Measurements from ENCODE around the gene MYBPC1. TPM values are rescaled to one million over a fixed set of nuclear protein-coding genes. Genes with fewer than 3 reads are reported as not detected.

MYBPC1 gene
- total RNA-seq, 4 donors from 2014 or later = 0.13 to 1.6 TPM; not detected in 2

DNA sequence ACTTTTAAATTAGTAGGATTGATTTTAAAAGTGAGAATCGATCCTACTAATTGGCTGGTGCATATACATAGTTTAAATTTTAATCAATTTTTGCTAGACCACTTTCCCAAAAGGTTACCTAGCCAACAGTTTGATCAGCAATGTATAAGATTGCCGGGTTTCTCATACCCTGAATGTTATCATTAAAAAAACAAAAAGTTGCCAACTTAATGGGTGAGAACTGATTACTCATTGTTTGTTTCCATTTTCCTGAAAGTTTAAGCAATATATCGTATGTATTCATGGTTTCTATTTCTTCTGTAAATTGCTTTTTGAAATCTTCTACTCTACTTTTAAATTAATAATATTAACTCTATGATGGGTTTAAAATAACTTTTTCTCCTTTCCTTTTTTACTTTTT, 4.4 kb upstream of the MYBPC1 start:
- intact Hi-C loops (cut with DNase I) = no loop called here
- H3K27me3 ChIP-seq = no peaks in the 10 kb centered on the region
- H3K9me3 ChIP-seq = no peaks in the 10 kb centered on the region
- H3K27ac ChIP-seq = no peak overlapping the region
- no peak overlapping the region for H3K4me3 ChIP-seq (replicated peaks in 1 of 3)
- no peak for DNase-seq
- no peaks in the 10 kb centered on the region for H3K36me3 ChIP-seq
- no peak for TF ChIP-seq POLR2A (IDR thresholded peaks at IDR 0.05)
- TF ChIP-seq, protein P1, sequence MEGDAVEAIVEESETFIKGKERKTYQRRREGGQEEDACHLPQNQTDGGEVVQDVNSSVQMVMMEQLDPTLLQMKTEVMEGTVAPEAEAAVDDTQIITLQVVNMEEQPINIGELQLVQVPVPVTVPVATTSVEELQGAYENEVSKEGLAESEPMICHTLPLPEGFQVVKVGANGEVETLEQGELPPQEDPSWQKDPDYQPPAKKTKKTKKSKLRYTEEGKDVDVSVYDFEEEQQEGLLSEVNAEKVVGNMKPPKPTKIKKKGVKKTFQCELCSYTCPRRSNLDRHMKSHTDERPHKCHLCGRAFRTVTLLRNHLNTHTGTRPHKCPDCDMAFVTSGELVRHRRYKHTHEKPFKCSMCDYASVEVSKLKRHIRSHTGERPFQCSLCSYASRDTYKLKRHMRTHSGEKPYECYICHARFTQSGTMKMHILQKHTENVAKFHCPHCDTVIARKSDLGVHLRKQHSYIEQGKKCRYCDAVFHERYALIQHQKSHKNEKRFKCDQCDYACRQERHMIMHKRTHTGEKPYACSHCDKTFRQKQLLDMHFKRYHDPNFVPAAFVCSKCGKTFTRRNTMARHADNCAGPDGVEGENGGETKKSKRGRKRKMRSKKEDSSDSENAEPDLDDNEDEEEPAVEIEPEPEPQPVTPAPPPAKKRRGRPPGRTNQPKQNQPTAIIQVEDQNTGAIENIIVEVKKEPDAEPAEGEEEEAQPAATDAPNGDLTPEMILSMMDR (IDR thresholded peaks at IDR 0.05) = no peak
- WGBS, 2 donors = 77% methylated on average over 3 of the region's 3 CpGs
- no peaks in the 10 kb centered on the region for H3K4me1 ChIP-seq

DNA sequence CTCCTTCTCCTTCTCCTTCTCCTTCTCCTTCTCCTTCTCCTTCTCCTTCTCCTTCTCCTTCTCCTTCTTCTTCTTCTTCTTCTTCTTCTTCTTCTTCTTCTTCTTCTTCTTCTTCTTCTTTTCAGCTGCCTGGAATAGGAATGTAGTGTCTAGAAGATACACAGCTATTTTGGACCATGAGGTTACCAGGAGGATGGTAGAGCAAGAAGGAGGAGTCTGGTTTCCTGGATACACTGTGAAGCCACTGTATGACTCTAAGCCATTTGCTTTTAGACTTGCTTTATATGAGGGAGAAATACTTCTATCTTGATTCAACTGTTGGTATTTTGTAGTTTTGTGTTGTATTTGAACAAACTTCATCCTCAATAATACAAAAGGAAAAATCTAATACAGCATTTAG, 3.0 kb upstream of the MYBPC1 start:
- intact Hi-C loops (cut with DNase I) = no loop called here
- TF ChIP-seq, protein P1 (IDR thresholded peaks at IDR 0.05) = no peak
- no peak for TF ChIP-seq POLR2A (IDR thresholded peaks at IDR 0.05)
- Histone ChIP-seq H3K4me3 (replicated peaks in 1 of 3) (no peak overlapping the region), H3K4me1 (no peaks in the 10 kb centered on the region), H3K36me3 (no peaks in the 10 kb centered on the region), H3K27ac (no peak overlapping the region), H3K27me3 (no peaks in the 10 kb centered on the region), H3K9me3 (no peaks in the 10 kb centered on the region)
- DNase-seq = no peak

DNA sequence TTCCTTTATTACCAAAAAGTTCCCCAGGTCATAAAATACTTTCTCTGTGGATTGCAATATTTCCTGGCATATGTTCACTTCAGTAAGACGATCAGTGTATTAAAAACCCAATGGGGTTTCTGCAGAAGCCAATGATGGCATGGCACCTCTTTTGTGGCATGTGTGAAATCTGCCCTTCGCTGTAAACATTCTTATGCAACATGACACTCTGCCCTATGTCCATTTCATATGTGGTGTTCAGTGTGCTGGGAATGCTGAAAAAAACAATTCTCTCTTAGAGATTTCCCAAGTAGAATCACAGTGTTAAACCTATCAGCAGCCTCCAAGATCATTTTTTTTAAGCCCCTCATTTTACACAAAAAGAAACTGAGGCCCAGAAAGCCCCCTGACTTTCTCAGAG, 2.3 kb upstream of the MYBPC1 start:
- Histone ChIP-seq H3K9me3 (no peaks in the 10 kb centered on the region), H3K27me3 (no peaks in the 10 kb centered on the region), H3K36me3 (no peaks in the 10 kb centered on the region), H3K27ac (no peak overlapping the region), H3K4me1 (no peaks in the 10 kb centered on the region), H3K4me3 (replicated peaks in 1 of 3) (no peak overlapping the region)
- DNase-seq = no peak
- WGBS, 2 donors = 93 to 97% methylated on average over 2 of the region's 2 CpGs
- intact Hi-C loops (cut with DNase I) = no loop called here
- TF ChIP-seq POLR2A (IDR thresholded peaks at IDR 0.05) = no peak
- TF ChIP-seq, protein P1 (IDR thresholded peaks at IDR 0.05) = no peak

DNA sequence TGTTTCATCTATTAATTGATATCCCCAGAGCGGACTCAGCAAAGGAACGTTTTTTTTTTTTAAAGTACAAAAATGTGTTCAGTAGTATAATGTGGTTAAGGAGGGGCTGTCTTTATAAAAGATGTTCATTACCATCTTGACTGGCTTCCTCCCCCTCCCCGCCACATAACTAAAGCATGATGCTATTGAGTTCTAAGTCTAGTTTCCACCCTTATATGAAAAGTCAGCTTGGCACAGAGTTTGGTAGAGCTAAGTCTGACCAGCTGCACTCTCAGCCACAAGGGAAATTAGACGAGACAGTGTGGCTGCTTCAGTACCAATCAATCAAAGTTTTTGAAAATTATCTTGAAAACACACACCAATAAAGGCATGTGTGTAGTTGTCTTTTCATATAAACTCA, 1.9 kb upstream of the MYBPC1 start:
- 77 to 80% methylated on average over 4 of the region's 4 CpGs for whole genome bisulfite sequencing, 2 donors
- intact Hi-C loops (cut with DNase I) = no loop called here
- no peak overlapping the region for H3K27ac ChIP-seq
- no peak for DNase-seq
- no peaks in the 10 kb centered on the region for H3K9me3 ChIP-seq
- TF ChIP-seq, protein P1 (IDR thresholded peaks at IDR 0.05) = no peak
- no peak for TF ChIP-seq POLR2A (IDR thresholded peaks at IDR 0.05)
- H3K4me1 ChIP-seq = no peaks in the 10 kb centered on the region
- H3K36me3 ChIP-seq = no peaks in the 10 kb centered on the region
- H3K27me3 ChIP-seq = no peaks in the 10 kb centered on the region
- H3K4me3 ChIP-seq (replicated peaks in 1 of 3) = no peak overlapping the region

DNA sequence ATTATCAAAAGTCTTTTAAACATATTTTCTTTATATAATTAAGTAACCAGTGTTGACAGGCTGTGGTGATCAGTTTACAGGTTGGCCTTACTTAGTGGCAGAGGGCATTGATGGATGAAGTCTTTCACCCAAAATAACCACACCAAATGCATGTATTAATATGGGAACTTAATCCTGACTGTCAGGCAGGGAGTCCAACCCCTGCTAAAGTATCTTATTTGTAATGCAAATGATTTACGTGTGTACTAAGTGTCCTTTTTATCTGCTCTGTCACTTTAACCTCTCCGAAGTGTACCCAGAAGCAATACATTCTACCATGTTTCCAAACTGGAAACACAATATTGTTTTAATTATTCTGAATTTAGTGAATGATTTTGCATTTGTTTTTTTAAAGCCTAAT, 1.4 kb downstream of the MYBPC1 start:
- H3K4me1 ChIP-seq = no peaks in the 10 kb centered on the region
- no peak for TF ChIP-seq POLR2A (IDR thresholded peaks at IDR 0.05)
- TF ChIP-seq, protein P1 (IDR thresholded peaks at IDR 0.05) = no peak
- no peak overlapping the region for H3K27ac ChIP-seq
- no peaks in the 10 kb centered on the region for H3K9me3 ChIP-seq
- intact Hi-C loops (cut with DNase I) = no loop called here
- no peak overlapping the region for H3K4me3 ChIP-seq (replicated peaks in 1 of 3)
- H3K27me3 ChIP-seq = no peaks in the 10 kb centered on the region
- H3K36me3 ChIP-seq = no peaks in the 10 kb centered on the region
- 76 to 78% methylated on average over 2 of the region's 2 CpGs for WGBS, 2 donors
- DNase-seq = no peak
